Fibroblast of pulmonary artery (primary cell): ENCODE data around the gene METTL5.
"Not testable (repeated sequence)": the region's sequence is repeated elsewhere in the genome, so short reads cannot be mapped to it uniquely, and the experiment has no call there.

Source experiments
- DNase-seq: peaks from one replicate; pipeline ENCODE4 v3.0.0-alpha.2; 2010; ENCODE audit warnings: low read depth
- H3K4me3 ChIP-seq: replicated peaks from 2 replicates; pipeline ENCODE4 v1.5.1; 2011; ENCODE audit warnings: low read depth, mild to moderate bottlenecking, control low read depth, low read length, moderate library complexity
- TF ChIP-seq, protein P1 (sequence below): IDR thresholded peaks from 2 replicates; pipeline ENCODE4 v1.5.1; 2011; ENCODE audit warnings: mild to moderate bottlenecking, control low read depth, low read length, inconsistent platforms; ENCODE audit errors: missing control alignments

METTL5 gene

GRCh38 chr2:169823996-169824372 is 721 bp downstream of the METTL5 start:
- TF ChIP-seq, protein P1, sequence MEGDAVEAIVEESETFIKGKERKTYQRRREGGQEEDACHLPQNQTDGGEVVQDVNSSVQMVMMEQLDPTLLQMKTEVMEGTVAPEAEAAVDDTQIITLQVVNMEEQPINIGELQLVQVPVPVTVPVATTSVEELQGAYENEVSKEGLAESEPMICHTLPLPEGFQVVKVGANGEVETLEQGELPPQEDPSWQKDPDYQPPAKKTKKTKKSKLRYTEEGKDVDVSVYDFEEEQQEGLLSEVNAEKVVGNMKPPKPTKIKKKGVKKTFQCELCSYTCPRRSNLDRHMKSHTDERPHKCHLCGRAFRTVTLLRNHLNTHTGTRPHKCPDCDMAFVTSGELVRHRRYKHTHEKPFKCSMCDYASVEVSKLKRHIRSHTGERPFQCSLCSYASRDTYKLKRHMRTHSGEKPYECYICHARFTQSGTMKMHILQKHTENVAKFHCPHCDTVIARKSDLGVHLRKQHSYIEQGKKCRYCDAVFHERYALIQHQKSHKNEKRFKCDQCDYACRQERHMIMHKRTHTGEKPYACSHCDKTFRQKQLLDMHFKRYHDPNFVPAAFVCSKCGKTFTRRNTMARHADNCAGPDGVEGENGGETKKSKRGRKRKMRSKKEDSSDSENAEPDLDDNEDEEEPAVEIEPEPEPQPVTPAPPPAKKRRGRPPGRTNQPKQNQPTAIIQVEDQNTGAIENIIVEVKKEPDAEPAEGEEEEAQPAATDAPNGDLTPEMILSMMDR = no peak
- H3K4me3 ChIP-seq = peak overlapping the region; percentile 65
- DNase-seq = no peak

DNA sequence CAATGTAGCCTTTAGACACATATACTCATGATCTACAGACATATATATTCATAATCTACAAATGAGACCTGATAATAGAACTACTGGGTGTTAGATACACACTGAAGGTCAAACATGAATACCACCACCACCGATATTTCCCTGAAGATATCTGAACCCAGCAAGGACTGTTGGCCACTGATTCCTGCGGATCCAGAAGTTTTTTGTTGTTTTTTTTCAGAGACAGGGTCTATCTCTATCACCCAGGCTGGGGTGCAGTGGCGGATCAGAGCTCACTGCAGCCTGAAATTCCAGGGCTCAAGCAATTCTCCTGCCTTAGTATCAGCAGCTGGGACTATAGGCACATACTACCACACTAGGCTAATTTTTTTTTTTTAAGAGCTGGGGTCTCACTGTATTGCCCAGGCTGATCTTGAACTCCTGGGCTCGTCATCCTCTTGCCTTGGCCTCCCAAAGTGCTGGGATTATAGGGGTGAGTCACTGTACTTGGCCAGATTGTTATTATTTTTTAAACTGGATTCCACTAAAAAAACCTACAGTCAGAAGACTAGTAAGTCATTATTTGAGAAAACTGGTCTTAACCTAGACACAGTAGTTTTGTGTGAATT is 1.8 kb downstream of the METTL5 start:
- no peak for DNase-seq
- H3K4me3 ChIP-seq = no peak overlapping the region
- TF ChIP-seq, protein P1 = no peak

- DNase-seq = no peak
- TF ChIP-seq, protein P1 = no peak
- H3K4me3 ChIP-seq = no peak overlapping the region
Observed at GRCh38 chr2:169822036-169822435, 2.7 kb downstream of the METTL5 start.

- H3K4me3 ChIP-seq, DNase-seq: not testable (repeated sequence)
Observed at GRCh38 chr2:169820101-169820500, 4.6 kb downstream of the METTL5 start.

GRCh38 chr2:169819106-169819505 is 5.6 kb downstream of the METTL5 start:
- no peak overlapping the region for H3K4me3 ChIP-seq
- peak; percentile 51 for DNase-seq
- TF ChIP-seq, protein P1 = no peak

- DNase-seq = no peak
- TF ChIP-seq, protein P1 = no peak
- H3K4me3 ChIP-seq = no peak overlapping the region
Observed at GRCh38 chr2:169818241-169818640, 6.5 kb downstream of the METTL5 start.

GRCh38 chr2:169817369-169817768 is 7.3 kb downstream of the METTL5 start:
- H3K4me3 ChIP-seq, DNase-seq: not testable (repeated sequence)

DNA sequence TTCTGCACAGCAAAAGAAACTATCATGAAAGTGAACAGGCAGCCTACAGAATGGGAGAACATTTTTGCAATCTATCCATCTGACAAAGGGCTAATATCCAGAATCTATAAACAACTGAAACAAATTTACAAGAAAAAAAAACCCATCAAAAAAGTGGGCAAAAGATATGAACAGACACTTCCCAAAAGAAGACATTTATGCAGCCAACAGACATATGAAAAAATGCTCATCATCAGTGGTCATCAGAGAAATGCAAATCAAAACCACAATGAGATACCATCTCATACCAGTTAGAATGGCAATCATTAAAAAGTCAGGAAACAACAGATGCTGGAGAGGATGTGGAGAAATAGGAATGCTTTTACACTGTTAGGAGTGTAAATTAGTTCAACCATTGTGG is 7.7 kb downstream of the METTL5 start:
- not testable (repeated sequence) for H3K4me3 ChIP-seq, DNase-seq

- no peak overlapping the region for H3K4me3 ChIP-seq
- TF ChIP-seq, protein P1 = no peak
- peak; percentile 76 for DNase-seq
Observed at GRCh38 chr2:169815849-169816248, 8.9 kb downstream of the METTL5 start.
